Measurements from ENCODE around the gene PHKB. TPM values are rescaled to one million over a fixed set of nuclear protein-coding genes. Genes with fewer than 3 reads are reported as not detected.
"Not testable (repeated sequence)": the region's sequence is repeated elsewhere in the genome, so short reads cannot be mapped to it uniquely, and the experiment has no call there.

Gene PHKB
- total RNA-seq, result 10 to 100 TPM; 22.4 to 32.2 TPM

- H3K4me1 Mint-ChIP-seq, result peaks cover 25% of the 10 kb centered on the region
- H3K36me3 Mint-ChIP-seq (ENCODE audit: low read depth), result peaks cover 32% of the 10 kb centered on the region
- no peaks in the 10 kb centered on the region for H3K9me3 Mint-ChIP-seq
- peak within 1 kb of the TSS; percentile 86 for H3K4me3 Mint-ChIP-seq
- peak within 1 kb of the TSS; percentile 89 for H3K27ac Mint-ChIP-seq
- ATAC-seq (replicated peaks), result peak; percentile 93
- no peaks in the 10 kb centered on the region for H3K27me3 Mint-ChIP-seq
These were observed at the start of gene PHKB, which contains the start of gene ITFG1 for GRCh38 chr16:47460711-47461597. Gene PHKB, plus strand, starts transcription at chr16:47461331. Its CDS starts 20 bp downstream, at chr16:47461351. Gene ITFG1, minus strand, starts transcription at chr16:47461063. Its CDS starts 18 bp downstream, at chr16:47461045.

GRCh38 chr16:47413041-47413440, 48.1 kb upstream of the PHKB start:
- Mint-ChIP-seq H3K4me3 (no peak overlapping the region), H3K27ac (no peak overlapping the region), H3K4me1 (no peaks in the 10 kb centered on the region), H3K27me3 (no peaks in the 10 kb centered on the region), H3K36me3 (ENCODE audit: low read depth) (peaks cover 37% of the 10 kb centered on the region), H3K9me3 (no peaks in the 10 kb centered on the region)
- ATAC-seq (replicated peaks), result no peak

- H3K27me3 Mint-ChIP-seq, result no peaks in the 10 kb centered on the region
- no peak for ATAC-seq (replicated peaks)
- no peaks in the 10 kb centered on the region for H3K4me1 Mint-ChIP-seq
- H3K36me3 Mint-ChIP-seq (ENCODE audit: low read depth), result peaks cover 22% of the 10 kb centered on the region
- no peak overlapping the region for H3K27ac Mint-ChIP-seq
- H3K9me3 Mint-ChIP-seq, result no peaks in the 10 kb centered on the region
- no peak overlapping the region for H3K4me3 Mint-ChIP-seq
These were observed 44.3 kb upstream of the PHKB start for GRCh38 chr16:47416869-47417268.

GRCh38 chr16:47424846-47425245, 36.3 kb upstream of the PHKB start:
- Mint-ChIP-seq H3K4me1 (no peaks in the 10 kb centered on the region), H3K36me3 (ENCODE audit: low read depth) (peaks cover 56% of the 10 kb centered on the region), H3K4me3 (no peak overlapping the region), H3K9me3 (no peaks in the 10 kb centered on the region), H3K27me3 (no peaks in the 10 kb centered on the region), H3K27ac (no peak overlapping the region)
- no peak for ATAC-seq (replicated peaks)

- no peaks in the 10 kb centered on the region for H3K27me3 Mint-ChIP-seq
- no peak overlapping the region for H3K4me3 Mint-ChIP-seq
- no peaks in the 10 kb centered on the region for H3K9me3 Mint-ChIP-seq
- ATAC-seq (replicated peaks), result no peak
- no peak overlapping the region for H3K27ac Mint-ChIP-seq
- H3K36me3 Mint-ChIP-seq (ENCODE audit: low read depth), result peaks cover 58% of the 10 kb centered on the region
- H3K4me1 Mint-ChIP-seq, result no peaks in the 10 kb centered on the region
These were observed 34.3 kb upstream of the PHKB start for GRCh38 chr16:47426806-47427205.

GRCh38 chr16:47431960-47432359, 29.2 kb upstream of the PHKB start:
- Mint-ChIP-seq H3K4me3 (no peak overlapping the region), H3K27me3 (no peaks in the 10 kb centered on the region), H3K4me1 (peaks cover 5% of the 10 kb centered on the region), H3K9me3 (no peaks in the 10 kb centered on the region), H3K27ac (no peak overlapping the region), H3K36me3 (ENCODE audit: low read depth) (peaks cover 28% of the 10 kb centered on the region)
- ATAC-seq (replicated peaks), result peak; percentile 53

- H3K4me1 Mint-ChIP-seq; H3K27ac Mint-ChIP-seq; H3K4me3 Mint-ChIP-seq; ATAC-seq (replicated peaks); H3K27me3 Mint-ChIP-seq; H3K9me3 Mint-ChIP-seq: not testable (repeated sequence)
- H3K36me3 Mint-ChIP-seq (ENCODE audit: low read depth), result peaks cover 28% of the 10 kb centered on the region
These were observed 26.9 kb upstream of the PHKB start for GRCh38 chr16:47434274-47434673.

- Mint-ChIP-seq H3K36me3 (ENCODE audit: low read depth) (peaks cover 57% of the 10 kb centered on the region), H3K4me1 (peaks cover 10% of the 10 kb centered on the region)
- not testable (repeated sequence) for ATAC-seq (replicated peaks); H3K9me3 Mint-ChIP-seq; H3K27ac Mint-ChIP-seq; H3K4me3 Mint-ChIP-seq; H3K27me3 Mint-ChIP-seq
These were observed 21.1 kb upstream of the PHKB start for GRCh38 chr16:47440066-47440465.

GRCh38 chr16:47442884-47443283, 18.2 kb upstream of the PHKB start:
- not testable (repeated sequence) for H3K4me3 Mint-ChIP-seq; H3K9me3 Mint-ChIP-seq; H3K27ac Mint-ChIP-seq; ATAC-seq (replicated peaks); H3K27me3 Mint-ChIP-seq
- Mint-ChIP-seq H3K4me1 (peaks cover 10% of the 10 kb centered on the region), H3K36me3 (ENCODE audit: low read depth) (peaks cover 62% of the 10 kb centered on the region)

- no peak for ATAC-seq (replicated peaks)
- no peaks in the 10 kb centered on the region for H3K9me3 Mint-ChIP-seq
These were observed 14.7 kb upstream of the PHKB start for GRCh38 chr16:47446431-47446830.

GRCh38 chr16:47448830-47449575, 12.1 kb upstream of the PHKB start:
- H3K27ac Mint-ChIP-seq, result no peak overlapping the region
- no peak for ATAC-seq (replicated peaks)
- H3K4me3 Mint-ChIP-seq, result no peak overlapping the region
- peaks cover 4% of the 10 kb centered on the region for H3K4me1 Mint-ChIP-seq
- H3K27me3 Mint-ChIP-seq, result no peaks in the 10 kb centered on the region
- peaks cover 77% of the 10 kb centered on the region for H3K36me3 Mint-ChIP-seq (ENCODE audit: low read depth)
- no peaks in the 10 kb centered on the region for H3K9me3 Mint-ChIP-seq

More at GRCh38 chr16:47446431-47446830, 14.7 kb upstream of the PHKB start:
- Mint-ChIP-seq H3K36me3 (ENCODE audit: low read depth) (peaks cover 72% of the 10 kb centered on the region), H3K27me3 (no peaks in the 10 kb centered on the region), H3K4me3 (no peak overlapping the region), H3K4me1 (peaks cover 4% of the 10 kb centered on the region), H3K27ac (no peak overlapping the region)

- peaks cover 4% of the 10 kb centered on the region for H3K4me1 Mint-ChIP-seq
- H3K36me3 Mint-ChIP-seq (ENCODE audit: low read depth), result peaks cover 78% of the 10 kb centered on the region
- H3K27ac Mint-ChIP-seq, result no peak overlapping the region
- no peak overlapping the region for H3K4me3 Mint-ChIP-seq
- no peaks in the 10 kb centered on the region for H3K9me3 Mint-ChIP-seq
- ATAC-seq (replicated peaks), result no peak
- no peaks in the 10 kb centered on the region for H3K27me3 Mint-ChIP-seq
These were observed 11.3 kb upstream of the PHKB start for GRCh38 chr16:47449788-47450187.

- ATAC-seq (replicated peaks), result no peak
- no peaks in the 10 kb centered on the region for H3K9me3 Mint-ChIP-seq
- no peak overlapping the region for H3K27ac Mint-ChIP-seq
- H3K36me3 Mint-ChIP-seq (ENCODE audit: low read depth), result peaks cover 51% of the 10 kb centered on the region
- no peaks in the 10 kb centered on the region for H3K27me3 Mint-ChIP-seq
- H3K4me3 Mint-ChIP-seq, result no peak overlapping the region
- H3K4me1 Mint-ChIP-seq, result peaks cover 25% of the 10 kb centered on the region
These were observed 2.8 kb upstream of the PHKB start for GRCh38 chr16:47458331-47458730.

- no peaks in the 10 kb centered on the region for H3K27me3 Mint-ChIP-seq
- peak overlapping the region; percentile 89 for H3K27ac Mint-ChIP-seq
- peaks cover 40% of the 10 kb centered on the region for H3K36me3 Mint-ChIP-seq (ENCODE audit: low read depth)
- H3K4me3 Mint-ChIP-seq, result peak overlapping the region; percentile 86
- ATAC-seq (replicated peaks), result no peak
- H3K9me3 Mint-ChIP-seq, result no peaks in the 10 kb centered on the region
- peaks cover 25% of the 10 kb centered on the region for H3K4me1 Mint-ChIP-seq
These were observed 1.5 kb upstream of the PHKB start for GRCh38 chr16:47459603-47460002.

- H3K27ac Mint-ChIP-seq, result peak overlapping the region; percentile 89
- no peak for ATAC-seq (replicated peaks)
- H3K4me1 Mint-ChIP-seq, result peaks cover 25% of the 10 kb centered on the region
- H3K36me3 Mint-ChIP-seq (ENCODE audit: low read depth), result peaks cover 34% of the 10 kb centered on the region
- H3K4me3 Mint-ChIP-seq, result peak overlapping the region; percentile 86
- H3K27me3 Mint-ChIP-seq, result no peaks in the 10 kb centered on the region
- H3K9me3 Mint-ChIP-seq, result no peaks in the 10 kb centered on the region
These were observed 796 bp upstream of the PHKB start for GRCh38 chr16:47460359-47460710.
